GM12891 (cell line): Measurements from ENCODE around the gene RAD9B.
A peak's percentile ranks its signal among the peaks of the same experiment; 100 is the strongest.
"Not testable (repeated sequence)": the region's sequence is repeated elsewhere in the genome, so short reads cannot be mapped to it uniquely, and the experiment has no call there.

Experiments used
- DNase-seq: peaks from one replicate; pipeline ENCODE4 v3.0.0; 2011; ENCODE audit warnings: low spot score; ENCODE audit not compliant: insufficient read length
- FAIRE-seq: peaks from 2 replicates; lab custom pipeline; 2011; peaks lifted over from hg19 to GRCh38; lab: Jason Lieb, UNC
- PAX5 ChIP-seq: IDR thresholded peaks from 2 replicates; pipeline ENCODE4 v1.6.1; 2011; ENCODE audit warnings: low read length, moderate library complexity, mild to moderate bottlenecking; ENCODE audit not compliant: insufficient read depth, severe bottlenecking
- POLR2A ChIP-seq: IDR thresholded peaks from 2 replicates; pipeline ENCODE4 v1.6.1; 2011; ENCODE audit warnings: low read depth, low read length, control low read depth
- POLR2AphosphoS5 ChIP-seq: IDR thresholded peaks from 2 replicates; pipeline ENCODE4 v1.6.1; 2011; ENCODE audit warnings: low read depth, low read length, control low read depth
- POU2F2 ChIP-seq: IDR thresholded peaks from 2 replicates; pipeline ENCODE4 v1.6.1; 2011; ENCODE audit warnings: low read depth, mild to moderate bottlenecking, control low read depth, low read length, moderate library complexity
- SPI1 ChIP-seq: IDR thresholded peaks from 2 replicates; pipeline ENCODE4 v1.6.1; 2011; ENCODE audit warnings: low read depth, low read length, control low read depth
- TAF1 ChIP-seq: IDR thresholded peaks from 2 replicates; pipeline ENCODE4 v1.6.1; 2011; ENCODE audit warnings: low read depth, low read length, control low read depth

Gene RAD9B

GRCh38 chr12:110540048-110540447 is 37.9 kb downstream of the RAD9B start:
- no peak for FAIRE-seq
- TF ChIP-seq SPI1 (no peak), POLR2A (no peak), POU2F2 (no peak), POLR2AphosphoS5 (no peak), TAF1 (no peak), PAX5 (no peak)

DNA sequence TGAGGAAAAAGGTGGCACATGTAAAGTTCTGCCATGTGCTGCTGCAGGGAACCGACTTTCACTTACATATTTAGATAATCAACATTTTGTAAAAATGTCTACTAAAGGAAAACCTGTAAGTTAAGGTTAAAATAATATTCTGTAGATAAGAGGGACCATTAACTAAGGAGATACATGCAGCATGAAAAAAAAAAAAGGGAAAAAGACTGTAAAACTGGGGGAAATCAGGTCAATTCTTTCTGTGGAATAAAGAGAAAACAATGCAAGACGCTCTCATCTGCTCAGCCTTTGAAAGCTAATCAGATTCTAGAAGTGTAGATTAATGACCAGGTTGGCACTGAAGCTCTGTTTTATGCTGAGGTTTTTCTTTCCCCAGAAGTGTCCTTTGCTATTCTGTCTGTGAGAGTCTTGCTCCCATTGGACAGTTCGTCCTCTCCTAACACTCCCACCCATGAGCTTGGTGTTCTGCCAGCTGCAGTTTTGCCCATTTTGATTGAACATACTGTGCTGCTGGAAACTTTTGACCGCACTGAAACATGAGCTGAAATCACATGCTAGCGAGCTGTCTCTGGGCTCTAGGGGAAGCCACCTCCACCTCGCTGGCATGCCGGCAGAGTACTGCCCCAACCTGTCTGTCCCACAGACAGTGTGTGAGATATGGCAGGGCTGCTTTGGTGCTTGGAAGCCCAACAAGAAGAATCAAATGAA is 41.3 kb downstream of the RAD9B start:
- TF ChIP-seq POLR2AphosphoS5: no peak
- FAIRE-seq (no peak), DNase-seq (no peak)

More at GRCh38 chr12:110540048-110540447, 37.9 kb downstream of the RAD9B start:
- DNase-seq: no peak

DNA sequence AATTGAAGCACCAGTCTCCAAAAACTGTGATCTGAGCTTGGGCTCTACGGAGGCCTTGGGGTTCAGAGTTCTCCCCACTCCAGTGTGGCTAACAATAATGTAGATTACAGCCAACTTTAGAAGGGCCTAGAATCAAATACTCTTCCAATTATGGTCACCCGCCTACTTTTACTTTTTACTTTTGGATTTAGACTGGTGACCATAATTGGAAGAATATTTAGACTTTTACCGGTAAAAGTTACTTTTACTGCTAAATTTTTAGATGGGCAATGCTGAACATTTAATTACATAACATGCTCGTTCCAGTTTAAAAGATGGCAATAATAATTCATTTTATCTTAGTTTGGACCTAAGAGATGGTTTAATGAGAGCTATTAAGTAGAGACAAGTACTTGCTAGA is 41.8 kb downstream of the RAD9B start:
- FAIRE-seq (no peak), DNase-seq (no peak)
- no peak for TF ChIP-seq POLR2AphosphoS5
- no peak for TF ChIP-seq POU2F2
- TF ChIP-seq PAX5: no peak
- TF ChIP-seq TAF1: no peak

GRCh38 chr12:110545259-110545658 is 43.1 kb downstream of the RAD9B start:
- not testable (repeated sequence) for FAIRE-seq, DNase-seq

DNA sequence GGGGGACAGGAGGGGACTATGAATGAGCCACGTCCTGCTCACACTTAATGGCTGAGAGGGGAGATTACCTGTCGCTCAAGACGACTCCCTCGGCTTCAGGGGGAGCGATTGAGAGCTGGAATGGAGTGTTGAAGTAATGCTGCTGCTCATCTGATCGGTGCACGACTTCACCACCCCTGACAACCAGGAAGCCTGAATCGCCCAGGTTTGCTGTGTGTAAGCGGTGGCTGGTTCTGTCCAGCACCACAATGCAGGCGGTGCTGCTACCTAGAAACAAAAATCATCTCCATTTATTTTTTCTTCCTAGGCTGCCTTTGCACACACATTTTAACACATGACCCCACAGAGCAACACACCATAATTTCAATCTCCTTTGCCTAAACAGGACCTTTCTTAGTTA is 43.7 kb downstream of the RAD9B start:
- TF ChIP-seq SPI1 (no peak), POLR2AphosphoS5 (no peak), POU2F2 (no peak), TAF1 (no peak), POLR2A (no peak), PAX5 (no peak)
- FAIRE-seq (no peak), DNase-seq (no peak)

- TF ChIP-seq TAF1: no peak
- no peak for TF ChIP-seq POLR2A
- TF ChIP-seq POLR2AphosphoS5: no peak
- TF ChIP-seq SPI1: no peak
- TF ChIP-seq PAX5: no peak
- TF ChIP-seq POU2F2: no peak
- DNase-seq (no peak), FAIRE-seq (no peak)
Measured at GRCh38 chr12:110546339-110546738, 44.2 kb downstream of the RAD9B start.

- DNase-seq: no peak
- no peak for TF ChIP-seq POLR2AphosphoS5
- no peak for TF ChIP-seq POU2F2
- TF ChIP-seq TAF1: no peak
- no peak for TF ChIP-seq SPI1
- no peak for TF ChIP-seq POLR2A
- no peak for TF ChIP-seq PAX5
- no peak for FAIRE-seq
Measured at GRCh38 chr12:110547090-110547489, 45.0 kb downstream of the RAD9B start.

DNA sequence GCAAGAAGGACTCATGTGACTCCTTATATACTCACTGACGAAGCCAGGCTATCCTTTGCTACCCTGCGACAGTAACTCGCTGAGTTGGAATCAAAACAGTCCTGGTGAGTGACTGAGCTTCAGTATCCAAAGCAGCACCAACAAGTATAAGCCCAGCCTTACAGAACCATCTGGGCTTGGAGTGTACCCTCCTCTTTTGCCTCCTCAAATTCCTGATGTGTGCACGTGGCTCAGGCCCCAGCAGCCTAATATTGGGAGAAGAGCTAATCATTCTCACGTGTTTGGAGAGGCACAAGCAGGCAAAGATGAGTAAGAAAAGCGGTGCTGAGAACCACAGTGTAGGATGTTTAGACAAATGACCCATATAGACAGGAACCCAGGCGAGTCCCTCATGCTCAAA is 46.5 kb downstream of the RAD9B start:
- DNase-seq (no peak), FAIRE-seq (no peak)
- TF ChIP-seq SPI1 (no peak), POU2F2 (no peak), TAF1 (no peak), PAX5 (no peak)

GRCh38 chr12:110549716-110550115 is 47.6 kb downstream of the RAD9B start:
- peak; percentile 54 for FAIRE-seq
- no peak for TF ChIP-seq PAX5
- DNase-seq: no peak

- DNase-seq: no peak
- no peak for TF ChIP-seq PAX5
- TF ChIP-seq POLR2A: no peak
- no peak for TF ChIP-seq SPI1
- no peak for TF ChIP-seq POLR2AphosphoS5
- no peak for TF ChIP-seq TAF1
- TF ChIP-seq POU2F2: no peak
- no peak for FAIRE-seq
Measured at GRCh38 chr12:110550981-110551380, 48.9 kb downstream of the RAD9B start.
